HG03159 (cell line): ENCODE data around the gene VPS26A.

ENCODE experiments used
- ATAC-seq: cut with Tn5 transposase; IDR thresholded peaks from one replicate; pipeline ENCODE4 v1.9.1; 2021; ENCODE audit warnings: mild to moderate bottlenecking, moderate library complexity; ENCODE audit not compliant: unreplicated experiment

The VPS26A gene

GRCh38 chr10:69123747-69124562 is at the start of gene VPS26A:
Gene VPS26A (plus strand): TSS chr10:69124178. CDS start chr10:69124278, 100 bp downstream.
- peak; percentile 87 for ATAC-seq

GRCh38 chr10:69074532-69074931 is 49.4 kb upstream of the VPS26A start:
- ATAC-seq, result no peak

- no peak for ATAC-seq
These were observed 48.5 kb upstream of the VPS26A start for GRCh38 chr10:69075431-69075830.

GRCh38 chr10:69078311-69078710 is 45.7 kb upstream of the VPS26A start:
- no peak for ATAC-seq

GRCh38 chr10:69080226-69080625 is 43.8 kb upstream of the VPS26A start:
- no peak for ATAC-seq

- ATAC-seq, result no peak
These were observed 37.9 kb upstream of the VPS26A start for GRCh38 chr10:69086001-69086509.

- peak; percentile 57 for ATAC-seq
These were observed 36.1 kb upstream of the VPS26A start, which contains the start of gene SRGN for GRCh38 chr10:69087590-69088470. Gene SRGN (plus strand): TSS chr10:69088103. CDS start chr10:69088158, 55 bp downstream.

- ATAC-seq, result no peak
These were observed 35.6 kb upstream of the VPS26A start for GRCh38 chr10:69088471-69088769.

GRCh38 chr10:69088801-69089501 is 35.0 kb upstream of the VPS26A start:
- ATAC-seq, result peak; percentile 28

- peak; percentile 45 for ATAC-seq
These were observed 34.1 kb upstream of the VPS26A start for GRCh38 chr10:69089638-69090599.

- no peak for ATAC-seq
These were observed 33.3 kb upstream of the VPS26A start for GRCh38 chr10:69090685-69091084.

GRCh38 chr10:69091143-69091651 is 32.8 kb upstream of the VPS26A start:
- no peak for ATAC-seq

- ATAC-seq, result peak; percentile 34
These were observed 30.8 kb upstream of the VPS26A start for GRCh38 chr10:69092959-69093850.

GRCh38 chr10:69093933-69094332 is 30.0 kb upstream of the VPS26A start:
- no peak for ATAC-seq

GRCh38 chr10:69096045-69096444 is 27.9 kb upstream of the VPS26A start:
- ATAC-seq, result peak; percentile 56

GRCh38 chr10:69097729-69098128 is 26.2 kb upstream of the VPS26A start:
- no peak for ATAC-seq

GRCh38 chr10:69100136-69100872 is 23.7 kb upstream of the VPS26A start:
- no peak for ATAC-seq
